ENCODE data around the gene SIL1.

DNA sequence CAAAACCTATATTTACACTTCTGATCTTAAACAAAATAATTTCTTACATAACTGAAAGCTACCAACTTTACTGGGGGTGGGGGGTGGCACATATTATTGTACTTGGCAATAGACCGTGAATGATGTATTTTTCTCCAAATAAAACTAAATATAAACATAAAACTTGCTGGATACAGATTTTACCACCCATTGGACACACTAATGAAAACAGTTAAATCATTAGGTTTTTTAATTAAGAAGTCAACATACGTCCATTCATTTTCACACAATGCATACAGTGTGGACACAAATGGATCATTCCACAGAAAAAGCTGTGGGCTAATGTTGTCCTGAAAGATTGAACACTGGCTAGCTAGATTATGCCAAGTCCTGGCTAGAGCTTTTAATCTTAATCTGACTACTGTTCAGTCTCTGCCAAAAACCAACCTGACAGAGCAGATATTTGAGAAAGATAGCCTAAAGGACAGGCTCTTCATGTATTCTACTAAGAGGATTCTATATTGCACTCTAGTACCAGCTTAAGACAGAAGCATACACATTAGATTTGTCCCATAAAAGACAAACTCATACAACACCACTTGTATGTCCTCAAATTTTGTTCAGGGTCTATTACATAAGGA, 118.1 kb downstream of the SIL1 start:
- TF ChIP-seq, protein P1, sequence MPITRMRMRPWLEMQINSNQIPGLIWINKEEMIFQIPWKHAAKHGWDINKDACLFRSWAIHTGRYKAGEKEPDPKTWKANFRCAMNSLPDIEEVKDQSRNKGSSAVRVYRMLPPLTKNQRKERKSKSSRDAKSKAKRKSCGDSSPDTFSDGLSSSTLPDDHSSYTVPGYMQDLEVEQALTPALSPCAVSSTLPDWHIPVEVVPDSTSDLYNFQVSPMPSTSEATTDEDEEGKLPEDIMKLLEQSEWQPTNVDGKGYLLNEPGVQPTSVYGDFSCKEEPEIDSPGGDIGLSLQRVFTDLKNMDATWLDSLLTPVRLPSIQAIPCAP (CRISPR knock-in tag; IDR thresholded peaks at IDR 0.05) = no peak
- TF ChIP-seq, protein P2, sequence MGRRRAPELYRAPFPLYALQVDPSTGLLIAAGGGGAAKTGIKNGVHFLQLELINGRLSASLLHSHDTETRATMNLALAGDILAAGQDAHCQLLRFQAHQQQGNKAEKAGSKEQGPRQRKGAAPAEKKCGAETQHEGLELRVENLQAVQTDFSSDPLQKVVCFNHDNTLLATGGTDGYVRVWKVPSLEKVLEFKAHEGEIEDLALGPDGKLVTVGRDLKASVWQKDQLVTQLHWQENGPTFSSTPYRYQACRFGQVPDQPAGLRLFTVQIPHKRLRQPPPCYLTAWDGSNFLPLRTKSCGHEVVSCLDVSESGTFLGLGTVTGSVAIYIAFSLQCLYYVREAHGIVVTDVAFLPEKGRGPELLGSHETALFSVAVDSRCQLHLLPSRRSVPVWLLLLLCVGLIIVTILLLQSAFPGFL (CRISPR knock-in tag; IDR thresholded peaks at IDR 0.05; ENCODE audit: borderline replicate concordance) = no peak
- TF ChIP-seq, protein P3, sequence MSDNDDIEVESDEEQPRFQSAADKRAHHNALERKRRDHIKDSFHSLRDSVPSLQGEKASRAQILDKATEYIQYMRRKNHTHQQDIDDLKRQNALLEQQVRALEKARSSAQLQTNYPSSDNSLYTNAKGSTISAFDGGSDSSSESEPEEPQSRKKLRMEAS (CRISPR knock-in tag; IDR thresholded peaks at IDR 0.05) = no peak
- TF ChIP-seq, protein P4, sequence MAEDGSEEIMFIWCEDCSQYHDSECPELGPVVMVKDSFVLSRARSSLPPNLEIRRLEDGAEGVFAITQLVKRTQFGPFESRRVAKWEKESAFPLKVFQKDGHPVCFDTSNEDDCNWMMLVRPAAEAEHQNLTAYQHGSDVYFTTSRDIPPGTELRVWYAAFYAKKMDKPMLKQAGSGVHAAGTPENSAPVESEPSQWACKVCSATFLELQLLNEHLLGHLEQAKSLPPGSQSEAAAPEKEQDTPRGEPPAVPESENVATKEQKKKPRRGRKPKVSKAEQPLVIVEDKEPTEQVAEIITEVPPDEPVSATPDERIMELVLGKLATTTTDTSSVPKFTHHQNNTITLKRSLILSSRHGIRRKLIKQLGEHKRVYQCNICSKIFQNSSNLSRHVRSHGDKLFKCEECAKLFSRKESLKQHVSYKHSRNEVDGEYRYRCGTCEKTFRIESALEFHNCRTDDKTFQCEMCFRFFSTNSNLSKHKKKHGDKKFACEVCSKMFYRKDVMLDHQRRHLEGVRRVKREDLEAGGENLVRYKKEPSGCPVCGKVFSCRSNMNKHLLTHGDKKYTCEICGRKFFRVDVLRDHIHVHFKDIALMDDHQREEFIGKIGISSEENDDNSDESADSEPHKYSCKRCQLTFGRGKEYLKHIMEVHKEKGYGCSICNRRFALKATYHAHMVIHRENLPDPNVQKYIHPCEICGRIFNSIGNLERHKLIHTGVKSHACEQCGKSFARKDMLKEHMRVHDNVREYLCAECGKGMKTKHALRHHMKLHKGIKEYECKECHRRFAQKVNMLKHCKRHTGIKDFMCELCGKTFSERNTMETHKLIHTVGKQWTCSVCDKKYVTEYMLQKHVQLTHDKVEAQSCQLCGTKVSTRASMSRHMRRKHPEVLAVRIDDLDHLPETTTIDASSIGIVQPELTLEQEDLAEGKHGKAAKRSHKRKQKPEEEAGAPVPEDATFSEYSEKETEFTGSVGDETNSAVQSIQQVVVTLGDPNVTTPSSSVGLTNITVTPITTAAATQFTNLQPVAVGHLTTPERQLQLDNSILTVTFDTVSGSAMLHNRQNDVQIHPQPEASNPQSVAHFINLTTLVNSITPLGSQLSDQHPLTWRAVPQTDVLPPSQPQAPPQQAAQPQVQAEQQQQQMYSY (CRISPR knock-in tag; IDR thresholded peaks at IDR 0.05) = no peak
- TF ChIP-seq, protein P5, sequence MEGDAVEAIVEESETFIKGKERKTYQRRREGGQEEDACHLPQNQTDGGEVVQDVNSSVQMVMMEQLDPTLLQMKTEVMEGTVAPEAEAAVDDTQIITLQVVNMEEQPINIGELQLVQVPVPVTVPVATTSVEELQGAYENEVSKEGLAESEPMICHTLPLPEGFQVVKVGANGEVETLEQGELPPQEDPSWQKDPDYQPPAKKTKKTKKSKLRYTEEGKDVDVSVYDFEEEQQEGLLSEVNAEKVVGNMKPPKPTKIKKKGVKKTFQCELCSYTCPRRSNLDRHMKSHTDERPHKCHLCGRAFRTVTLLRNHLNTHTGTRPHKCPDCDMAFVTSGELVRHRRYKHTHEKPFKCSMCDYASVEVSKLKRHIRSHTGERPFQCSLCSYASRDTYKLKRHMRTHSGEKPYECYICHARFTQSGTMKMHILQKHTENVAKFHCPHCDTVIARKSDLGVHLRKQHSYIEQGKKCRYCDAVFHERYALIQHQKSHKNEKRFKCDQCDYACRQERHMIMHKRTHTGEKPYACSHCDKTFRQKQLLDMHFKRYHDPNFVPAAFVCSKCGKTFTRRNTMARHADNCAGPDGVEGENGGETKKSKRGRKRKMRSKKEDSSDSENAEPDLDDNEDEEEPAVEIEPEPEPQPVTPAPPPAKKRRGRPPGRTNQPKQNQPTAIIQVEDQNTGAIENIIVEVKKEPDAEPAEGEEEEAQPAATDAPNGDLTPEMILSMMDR (IDR thresholded peaks at IDR 0.05) = no peak
- TF ChIP-seq ETV6 (CRISPR knock-in tag; IDR thresholded peaks at IDR 0.05) (no peak), RELA (CRISPR knock-in tag; IDR thresholded peaks at IDR 0.05; ENCODE audit: borderline replicate concordance) (no peak), CREM (CRISPR knock-in tag; IDR thresholded peaks at IDR 0.05) (no peak), ELF4 (CRISPR knock-in tag; IDR thresholded peaks at IDR 0.05; ENCODE audit: low read depth) (no peak)
- TF ChIP-seq, protein P6, sequence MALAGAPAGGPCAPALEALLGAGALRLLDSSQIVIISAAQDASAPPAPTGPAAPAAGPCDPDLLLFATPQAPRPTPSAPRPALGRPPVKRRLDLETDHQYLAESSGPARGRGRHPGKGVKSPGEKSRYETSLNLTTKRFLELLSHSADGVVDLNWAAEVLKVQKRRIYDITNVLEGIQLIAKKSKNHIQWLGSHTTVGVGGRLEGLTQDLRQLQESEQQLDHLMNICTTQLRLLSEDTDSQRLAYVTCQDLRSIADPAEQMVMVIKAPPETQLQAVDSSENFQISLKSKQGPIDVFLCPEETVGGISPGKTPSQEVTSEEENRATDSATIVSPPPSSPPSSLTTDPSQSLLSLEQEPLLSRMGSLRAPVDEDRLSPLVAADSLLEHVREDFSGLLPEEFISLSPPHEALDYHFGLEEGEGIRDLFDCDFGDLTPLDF (CRISPR knock-in tag; IDR thresholded peaks at IDR 0.05) = no peak

All from WTC11 (cell line).